Hepatocyte (in vitro differentiated cells): ENCODE results near the gene SUPT20HL1. TPM values are rescaled to one million over a fixed set of nuclear protein-coding genes. Genes with fewer than 3 reads are reported as not detected.

Experiments
- DNase-seq: peaks from one replicate; pipeline ENCODE4 v3.0.0-alpha.2; 2016; ENCODE audit warnings: low spot score
- H2AFZ ChIP-seq: fragments of 200-600 bp; sonication (generic); 2 replicates; pipeline ENCODE4 v1.6.0; 2016; ENCODE audit warnings: antibody characterized with exemption, mild to moderate bottlenecking
- H3K27ac ChIP-seq: fragments of 200-600 bp; sonication (generic); 2 replicates; pipeline ENCODE4 v1.5.1; 2016; ENCODE audit warnings: mild to moderate bottlenecking
- H3K27me3 ChIP-seq: fragments of 200-600 bp; sonication (generic); 2 replicates; pipeline ENCODE4 v1.6.1; 2016
- H3K36me3 ChIP-seq: fragments of 200-600 bp; sonication (generic); replicated peaks from 2 replicates; pipeline ENCODE4 v1.5.1; 2016; ENCODE audit warnings: low read depth; ENCODE audit not compliant: insufficient read depth
- H3K4me1 ChIP-seq: fragments of 200-600 bp; sonication (generic); 2 replicates; pipeline ENCODE4 v1.5.1; 2016; ENCODE audit warnings: mild to moderate bottlenecking, moderate library complexity; ENCODE audit not compliant: insufficient read depth
- H3K4me2 ChIP-seq: fragments of 200-600 bp; sonication (generic); 2 replicates; pipeline ENCODE4 v1.6.0; 2016
- H3K4me3 ChIP-seq: fragments of 200-600 bp; sonication (generic); 2 replicates; pipeline ENCODE4 v1.5.1; 2016; ENCODE audit warnings: mild to moderate bottlenecking
- H3K79me2 ChIP-seq: fragments of 200-600 bp; sonication (generic); 2 replicates; pipeline ENCODE4 v1.6.0; 2017; ENCODE audit warnings: mild to moderate bottlenecking
- H3K9me2 ChIP-seq: fragments of 200-600 bp; sonication (generic); replicated peaks from 2 replicates; pipeline ENCODE4 v1.6.0; 2017; ENCODE audit warnings: mild to moderate bottlenecking; ENCODE audit not compliant: insufficient read depth
- H3K9me3 ChIP-seq: fragments of 200-600 bp; sonication (generic); 2 replicates; pipeline ENCODE4 v1.5.1; 2016; ENCODE audit warnings: low read depth, mild to moderate bottlenecking
- H4K20me1 ChIP-seq: fragments of 200-600 bp; sonication (generic); 2 replicates; pipeline ENCODE4 v1.6.0; 2016; ENCODE audit warnings: mild to moderate bottlenecking; ENCODE audit not compliant: insufficient read depth, poor library complexity, severe bottlenecking
- CTCF ChIP-seq: fragments of 200-600 bp; sonication (generic); IDR thresholded peaks from 2 replicates; pipeline ENCODE4 v1.5.1; 2016; ENCODE audit warnings: antibody characterized with exemption, mild to moderate bottlenecking; ENCODE audit not compliant: poor library complexity
- EZH2 ChIP-seq: fragments of 200-600 bp; sonication (generic); IDR thresholded peaks from 2 replicates; pipeline ENCODE4 v1.6.1; 2016; ENCODE audit warnings: antibody characterized with exemption, mild to moderate bottlenecking, borderline replicate concordance
- EZH2phosphoT487 ChIP-seq: fragments of 200-600 bp; sonication (generic); IDR thresholded peaks from one replicate; pipeline ENCODE4 v1.6.1; 2018; ENCODE audit warnings: antibody characterized with exemption, mild to moderate bottlenecking, low read depth, moderate library complexity; ENCODE audit not compliant: unreplicated experiment, severe bottlenecking
- WGBS: methylation state at CpG from one replicate; pipeline ENCODE4 v1.1.6; 2016; ENCODE audit warnings: low lambda C conversion rate; ENCODE audit errors: missing lambda C conversion rate; 5-methylcytosine and 5-hydroxymethylcytosine counted together
- polyA plus RNA-seq: library from polyadenylated mRNA; unstranded; fragments of >200 nt; fragmentation: Nextera tagmentation; extraction: Ambion mirVana; gene quantifications from 2 replicates; pipeline ENCODE4 v1.2.1, GENCODE V29; 2016
- total RNA-seq: library from RNA; depleted of rRNA; stranded (reverse); fragments of >200 nt; gene quantifications from 2 replicates; pipeline ENCODE4 v1.2.3, GENCODE V29; 2014

Gene SUPT20HL1
- total and polyA plus RNA-seq, 2 experiments from 2014 or later, result 0.07 TPM; not detected in 1

- H4K20me1 ChIP-seq, result no peaks in the 10 kb centered on the region
- no peak for TF ChIP-seq EZH2
- no peak for TF ChIP-seq EZH2phosphoT487
- TF ChIP-seq CTCF, result no peak
- H3K4me3 ChIP-seq, result no peak overlapping the region
Observed at GRCh38 chrX:24334461-24334860, 26.0 kb upstream of the SUPT20HL1 start.

GRCh38 chrX:24335871-24336270 lies 24.6 kb upstream of the SUPT20HL1 start:
- no peak overlapping the region for H3K4me3 ChIP-seq
- H2AFZ ChIP-seq, result no peak overlapping the region
- no peak overlapping the region for H3K27ac ChIP-seq
- H4K20me1 ChIP-seq, result no peaks in the 10 kb centered on the region
- no peak for DNase-seq
- WGBS, result 89% methylated on average over 1 of the region's 1 CpG
- H3K79me2 ChIP-seq, result no peaks in the 10 kb centered on the region
- no peaks in the 10 kb centered on the region for H3K36me3 ChIP-seq
- H3K9me2 ChIP-seq, result no peaks in the 10 kb centered on the region
- H3K9me3 ChIP-seq, result no peaks in the 10 kb centered on the region
- H3K4me2 ChIP-seq, result no peak overlapping the region
- no peak for TF ChIP-seq CTCF
- TF ChIP-seq EZH2, result no peak
- TF ChIP-seq EZH2phosphoT487, result no peak
- no peaks in the 10 kb centered on the region for H3K27me3 ChIP-seq
- no peaks in the 10 kb centered on the region for H3K4me1 ChIP-seq

More at GRCh38 chrX:24334461-24334860, 26.0 kb upstream of the SUPT20HL1 start:
- peak; percentile 25 for DNase-seq
- H3K36me3 ChIP-seq, result no peaks in the 10 kb centered on the region
- no peak overlapping the region for H3K4me2 ChIP-seq
- H3K9me3 ChIP-seq, result no peaks in the 10 kb centered on the region
- no peaks in the 10 kb centered on the region for H3K27me3 ChIP-seq
- no peaks in the 10 kb centered on the region for H3K4me1 ChIP-seq
- no peak overlapping the region for H2AFZ ChIP-seq
- no peaks in the 10 kb centered on the region for H3K9me2 ChIP-seq
- peak overlapping the region; percentile 38 for H3K27ac ChIP-seq
- H3K79me2 ChIP-seq, result no peaks in the 10 kb centered on the region

- Histone ChIP-seq H4K20me1 (no peaks in the 10 kb centered on the region), H3K4me1 (no peaks in the 10 kb centered on the region), H3K79me2 (no peaks in the 10 kb centered on the region), H3K4me3 (no peak overlapping the region), H3K9me2 (no peaks in the 10 kb centered on the region), H2AFZ (no peak overlapping the region), H3K4me2 (no peak overlapping the region), H3K27ac (no peak overlapping the region), H3K36me3 (no peaks in the 10 kb centered on the region), H3K27me3 (no peaks in the 10 kb centered on the region), H3K9me3 (no peaks in the 10 kb centered on the region)
- TF ChIP-seq EZH2, result no peak
- TF ChIP-seq CTCF, result no peak
- no peak for TF ChIP-seq EZH2phosphoT487
- DNase-seq, result no peak
Observed at GRCh38 chrX:24339911-24340310, 20.5 kb upstream of the SUPT20HL1 start.

- Histone ChIP-seq H3K79me2 (no peaks in the 10 kb centered on the region), H3K4me2 (no peak overlapping the region), H2AFZ (no peak overlapping the region), H3K9me2 (no peaks in the 10 kb centered on the region), H4K20me1 (no peaks in the 10 kb centered on the region), H3K9me3 (no peaks in the 10 kb centered on the region), H3K27me3 (no peaks in the 10 kb centered on the region), H3K36me3 (no peaks in the 10 kb centered on the region), H3K4me3 (no peak overlapping the region), H3K27ac (no peak overlapping the region), H3K4me1 (no peaks in the 10 kb centered on the region)
- TF ChIP-seq CTCF (no peak), EZH2 (no peak), EZH2phosphoT487 (no peak)
- 90% methylated on average over 2 of the region's 2 CpGs for WGBS
- DNase-seq, result no peak
Observed at GRCh38 chrX:24340501-24340900, 19.9 kb upstream of the SUPT20HL1 start.
